NOMO-1 (cell line): ENCODE results near the gene PDZD2.

ENCODE experiments used
- DNase-seq, 2 experiments: peaks; one replicate each; lab custom pipeline; 2025; ENCODE audit not compliant: unreplicated experiment in 2 of 2; lab: John Stamatoyannopoulos, UW

The PDZD2 gene

DNA sequence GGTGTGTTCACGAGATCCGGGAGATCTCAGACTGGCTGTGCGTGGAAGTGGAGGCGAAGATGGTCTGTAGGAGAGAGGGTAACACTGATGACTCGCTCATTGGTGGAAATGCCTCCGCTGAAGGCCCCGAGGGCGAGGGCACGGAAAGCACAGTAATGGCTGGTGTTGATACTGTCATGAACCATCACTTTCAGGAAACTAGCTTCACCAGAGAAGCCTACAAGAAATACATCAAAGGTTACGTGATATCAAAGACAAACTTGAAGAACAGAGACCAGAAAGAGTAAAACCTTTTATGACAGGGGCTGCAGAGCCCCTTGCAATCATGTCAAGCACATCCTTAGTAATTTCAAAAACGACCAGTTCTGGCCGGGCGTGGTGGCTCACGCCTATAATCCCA is 269.5 kb downstream of the PDZD2 start:
- no peak for DNase-seq

GRCh38 chr5:31909073-31909472 is 270.1 kb downstream of the PDZD2 start:
- no peak for DNase-seq

- no peak for DNase-seq
Measured at GRCh38 chr5:31911291-31912265, 272.6 kb downstream of the PDZD2 start.

GRCh38 chr5:31913808-31914207 is 274.9 kb downstream of the PDZD2 start:
- DNase-seq: no peak

DNA sequence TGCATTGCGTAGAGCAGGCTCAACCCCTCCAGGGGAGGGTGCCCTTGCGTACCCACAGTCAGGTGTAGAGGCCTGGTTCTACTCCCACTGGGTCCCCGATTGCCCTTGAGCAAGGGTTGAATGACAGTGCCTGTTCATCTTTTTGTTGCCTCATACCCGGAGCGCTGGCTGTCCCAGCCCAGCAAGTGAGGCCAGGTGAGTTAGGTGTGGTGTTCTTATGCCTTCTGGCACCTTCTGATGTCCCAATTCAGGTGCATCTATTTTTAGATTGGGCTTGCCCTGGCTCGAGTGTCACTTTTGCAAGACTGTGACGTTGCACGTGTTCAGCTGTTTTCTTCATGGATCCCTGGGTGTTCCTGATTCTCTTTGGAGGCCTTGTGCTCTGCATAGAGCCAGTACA is 277.4 kb downstream of the PDZD2 start:
- DNase-seq: no peak

- no peak for DNase-seq
Measured at GRCh38 chr5:31918739-31919138, 279.8 kb downstream of the PDZD2 start.

DNA sequence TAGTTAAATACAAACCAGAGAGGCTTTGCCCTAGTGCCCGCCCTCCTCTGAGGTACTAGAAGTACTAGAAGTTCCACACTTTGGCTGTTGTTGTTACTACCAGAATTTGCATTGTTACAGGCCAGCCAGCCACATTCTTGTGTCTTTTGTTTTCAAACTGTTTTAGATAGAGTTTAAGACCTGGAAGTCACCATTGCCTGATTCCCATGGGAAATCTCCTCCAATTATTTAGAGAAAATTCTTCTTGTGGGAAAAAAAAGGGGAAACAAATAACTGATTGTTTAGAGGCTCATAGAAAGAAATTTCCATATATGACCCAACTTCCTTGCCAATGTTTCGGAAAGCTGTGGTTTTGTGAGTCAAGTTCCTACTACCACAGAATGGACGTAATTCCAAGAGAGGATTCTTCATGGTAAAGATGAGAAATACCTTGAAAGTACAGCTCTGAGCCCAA is 282.9 kb downstream of the PDZD2 start:
- DNase-seq: no peak

DNA sequence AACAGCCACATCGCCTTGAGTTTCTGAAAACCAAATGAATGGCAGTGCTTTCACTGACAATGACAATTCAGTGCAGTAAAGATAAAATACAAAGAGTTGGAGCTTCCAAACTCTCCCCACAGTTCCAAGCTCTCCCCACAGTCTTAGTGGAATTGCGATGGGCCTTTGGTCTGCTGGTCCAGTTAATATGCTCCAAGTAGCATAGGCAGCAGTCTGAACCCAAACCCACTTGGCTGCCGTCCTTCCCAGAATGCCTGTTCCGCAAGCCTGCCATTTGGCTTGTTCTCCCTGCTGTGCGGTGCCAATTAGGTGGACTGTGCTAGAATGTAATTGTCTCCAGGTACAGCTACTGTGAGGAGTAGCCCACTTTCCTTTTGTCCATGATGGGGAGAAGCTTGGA is 285.1 kb downstream of the PDZD2 start:
- DNase-seq: no peak

DNA sequence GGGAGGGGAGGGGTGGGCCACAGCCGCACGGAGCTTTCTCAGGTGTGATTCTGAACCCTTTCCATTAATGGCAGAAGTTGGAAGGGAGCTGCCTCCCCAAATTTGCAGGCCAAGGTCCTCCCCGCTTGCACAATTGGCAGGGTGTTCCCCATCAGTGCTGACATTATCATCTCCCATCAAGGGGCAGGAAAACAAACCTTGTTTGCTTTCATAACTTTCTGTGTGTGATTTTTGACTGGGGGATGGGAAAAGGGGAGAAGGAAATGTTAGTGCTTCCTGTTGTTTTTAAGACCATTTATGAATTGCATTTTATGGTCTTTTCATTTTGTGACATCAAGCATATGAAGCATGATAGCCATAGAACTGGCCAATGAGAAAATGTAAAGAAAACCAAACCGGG is 292.9 kb downstream of the PDZD2 start:
- DNase-seq: no peak

GRCh38 chr5:31934156-31934555 is 295.2 kb downstream of the PDZD2 start:
- no peak for DNase-seq

DNA sequence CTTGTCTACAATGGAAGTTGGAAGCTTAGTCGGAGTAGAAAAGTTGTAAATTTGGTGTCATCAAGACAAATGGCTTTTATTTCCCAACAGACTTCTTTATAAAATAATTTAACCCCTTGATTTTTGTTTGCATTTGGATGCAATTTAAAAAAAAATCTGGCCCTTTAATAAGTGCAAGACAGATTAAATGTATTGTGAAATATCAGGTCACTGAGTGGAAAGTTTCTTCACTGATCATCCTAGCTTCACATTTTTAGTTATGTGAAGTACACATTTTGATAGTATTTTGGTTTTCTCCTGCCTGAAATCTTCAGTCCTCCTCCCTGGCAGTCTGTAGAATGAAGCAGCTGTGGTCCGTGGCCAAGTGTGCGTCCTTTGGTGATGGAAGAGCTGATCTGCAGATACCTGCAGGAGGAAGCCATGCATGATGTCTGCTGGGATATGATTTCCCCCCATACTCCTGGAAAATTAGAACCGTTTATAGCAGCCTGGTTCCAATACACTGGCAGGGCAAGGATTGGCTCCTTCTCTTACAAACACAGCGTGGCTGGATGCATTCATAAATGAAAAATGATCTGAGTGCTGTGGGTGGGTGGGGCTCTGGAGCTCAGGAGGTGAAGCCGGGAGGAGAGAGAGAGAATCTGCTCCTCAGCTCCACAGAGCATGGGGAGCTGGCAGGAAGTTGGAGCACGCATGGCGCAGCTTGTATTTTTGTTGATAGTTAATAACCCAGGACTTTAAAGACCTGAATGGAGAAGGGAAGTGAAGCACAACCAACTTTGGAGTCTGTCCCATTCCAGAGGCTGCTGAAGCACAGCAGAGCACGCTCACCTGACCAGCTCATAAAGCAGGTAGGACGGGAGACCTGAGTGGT is 296.8 kb downstream of the PDZD2 start:
- no peak for DNase-seq

- DNase-seq: no peak
Measured at GRCh38 chr5:31936683-31937082, 297.8 kb downstream of the PDZD2 start.

DNA sequence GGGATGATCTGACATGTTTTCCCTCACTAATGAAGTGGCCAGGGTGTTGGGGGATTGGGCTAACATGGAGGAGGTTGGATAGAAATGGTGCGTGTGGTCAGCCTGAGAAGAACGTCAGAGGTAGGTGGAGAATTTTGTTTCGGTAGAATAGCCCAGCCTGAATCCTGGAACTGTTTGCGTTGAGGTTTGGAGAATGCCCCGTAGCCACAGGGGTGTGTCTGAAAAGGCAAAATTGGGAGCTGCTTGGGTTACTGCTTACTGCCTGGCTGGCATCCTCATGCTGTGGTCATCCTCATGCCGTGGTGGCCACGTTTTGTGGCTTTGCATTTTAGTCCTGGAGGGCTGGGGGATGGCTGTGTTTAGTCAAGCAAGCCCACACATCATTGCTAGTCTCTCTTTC is 298.3 kb downstream of the PDZD2 start:
- DNase-seq: no peak

DNA sequence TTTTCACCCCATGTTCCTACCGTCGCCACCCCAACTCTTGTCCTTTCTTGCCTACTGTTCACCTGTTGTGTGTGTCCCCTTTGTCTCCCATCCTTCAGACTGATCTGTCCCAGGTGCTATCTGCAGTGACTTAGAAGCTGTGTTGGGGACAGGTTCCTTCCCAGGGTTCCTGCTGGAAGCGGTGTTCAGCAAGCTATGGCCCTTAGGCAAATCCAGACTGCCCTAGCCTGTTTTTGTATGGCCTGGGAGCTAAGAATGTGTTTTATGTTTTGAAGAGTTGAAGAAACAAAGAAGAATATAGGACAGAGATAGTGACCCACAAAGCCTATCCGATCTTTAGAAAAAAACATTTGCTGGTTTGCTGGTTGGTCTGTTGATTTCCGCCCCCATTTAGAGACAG is 298.8 kb downstream of the PDZD2 start:
- DNase-seq: no peak

DNA sequence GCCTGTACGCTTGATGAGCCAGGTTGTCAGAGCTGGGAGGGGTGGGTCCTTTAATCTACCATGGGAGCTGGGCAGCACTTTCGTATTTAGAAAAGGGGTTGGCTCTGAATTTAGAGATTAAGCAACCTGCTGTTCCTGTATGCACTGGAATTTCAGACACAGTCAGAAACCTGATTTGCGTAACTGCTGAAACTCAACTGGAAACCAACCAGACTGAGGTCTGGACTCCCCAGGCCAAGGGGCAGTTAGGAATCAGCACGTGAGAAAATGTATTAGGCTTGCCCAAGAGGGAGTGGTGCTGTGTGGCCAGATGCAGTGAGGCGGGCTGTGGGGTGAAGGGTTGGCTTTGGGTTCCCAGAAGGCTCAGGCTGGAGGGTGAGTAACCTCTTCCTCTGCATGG is 300.2 kb downstream of the PDZD2 start:
- DNase-seq: no peak

DNA sequence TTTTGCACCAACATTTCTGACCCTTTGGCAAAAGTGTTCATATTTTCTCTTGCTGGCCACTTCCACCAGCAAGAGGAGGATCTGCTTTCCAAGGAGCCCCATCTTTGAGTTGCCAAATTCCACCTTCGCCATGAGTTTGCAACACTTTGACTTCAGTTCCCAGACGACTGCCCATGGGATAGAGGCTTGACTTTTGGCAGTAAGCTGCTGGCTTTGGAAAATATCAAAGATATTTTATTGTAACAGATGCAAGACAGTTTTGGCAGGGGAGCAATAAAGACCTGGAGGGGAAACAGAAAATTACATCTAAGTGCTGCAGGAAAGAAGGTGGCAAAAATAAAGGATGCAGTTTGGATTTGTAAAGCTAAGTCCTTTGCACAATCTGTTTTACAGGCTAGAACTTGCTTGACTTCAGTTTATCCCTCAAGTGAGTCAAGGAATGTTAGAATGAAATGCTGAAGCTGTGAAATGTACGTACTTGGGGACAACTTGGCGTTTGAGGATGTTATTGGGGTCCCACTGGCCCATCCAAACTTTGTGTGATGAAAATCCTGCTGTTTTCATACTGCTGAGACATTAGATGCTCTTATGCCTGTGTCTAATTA is 302.3 kb downstream of the PDZD2 start:
- no peak for DNase-seq

DNA sequence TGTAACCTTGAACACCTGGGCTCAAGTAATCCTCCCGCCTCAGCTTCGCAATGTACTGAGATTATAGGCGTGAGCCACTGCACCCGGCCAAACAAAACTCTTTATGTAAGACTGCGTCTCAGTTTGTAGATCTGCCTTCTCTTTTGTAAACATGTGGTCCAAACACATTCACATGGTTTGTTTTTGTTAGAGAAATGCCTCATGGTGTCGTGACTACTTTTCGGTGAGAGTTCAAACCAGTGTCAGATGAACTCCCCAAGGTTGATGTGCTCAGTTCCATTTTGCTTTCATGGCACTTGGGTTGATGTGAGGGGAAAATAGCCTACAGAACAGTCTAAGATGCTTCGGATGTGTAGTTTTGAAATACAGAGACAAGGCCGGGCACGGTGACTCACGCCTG is 303.6 kb downstream of the PDZD2 start:
- DNase-seq: no peak

GRCh38 chr5:31944684-31945445 is 305.9 kb downstream of the PDZD2 start:
- no peak for DNase-seq

DNA sequence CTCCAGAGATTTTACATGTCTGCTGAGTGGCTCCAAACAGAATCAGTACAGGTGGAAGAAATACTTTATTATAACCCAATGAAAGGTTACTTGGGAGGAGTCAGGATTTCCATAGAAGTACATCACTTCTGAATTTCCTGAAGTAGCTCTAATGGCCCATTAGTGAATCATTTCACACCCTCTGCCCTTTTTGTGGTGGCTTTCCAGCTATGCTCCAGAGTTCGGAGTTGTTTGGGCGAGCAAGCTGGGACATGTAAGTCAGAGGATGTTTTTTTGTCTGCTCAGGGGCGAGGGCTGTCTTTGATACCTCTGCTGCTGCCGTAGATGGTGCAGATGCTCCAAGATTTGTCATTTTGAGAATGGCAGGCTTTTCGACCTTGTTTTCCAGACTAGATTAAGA is 309.1 kb downstream of the PDZD2 start:
- no peak for DNase-seq

GRCh38 chr5:31952067-31952466 is 313.1 kb downstream of the PDZD2 start:
- no peak for DNase-seq
